Testis (tissue), 2 donors: ENCODE data around the gene PPP2R2C.

Experiments used
- POLR2A ChIP-seq: fragments of 450-650 bp; IDR thresholded peaks from one replicate; pipeline ENCODE4 v1.6.1; 2017; ENCODE audit warnings: antibody characterized with exemption, mild to moderate bottlenecking, moderate library complexity
- TF ChIP-seq, protein P1 (sequence below), 3 experiments: fragments of 450-650 bp in 2 of 3; fragments of 200-600 bp in 1 of 3; sonication (generic) in 1 of 3; IDR thresholded peaks; one replicate each; pipeline ENCODE4 v1.5.1; 2016 to 2019; ENCODE audit warnings: antibody characterized with exemption in 3 of 3, mild to moderate bottlenecking in 2 of 3, moderate library complexity in 1 of 3

DNA sequence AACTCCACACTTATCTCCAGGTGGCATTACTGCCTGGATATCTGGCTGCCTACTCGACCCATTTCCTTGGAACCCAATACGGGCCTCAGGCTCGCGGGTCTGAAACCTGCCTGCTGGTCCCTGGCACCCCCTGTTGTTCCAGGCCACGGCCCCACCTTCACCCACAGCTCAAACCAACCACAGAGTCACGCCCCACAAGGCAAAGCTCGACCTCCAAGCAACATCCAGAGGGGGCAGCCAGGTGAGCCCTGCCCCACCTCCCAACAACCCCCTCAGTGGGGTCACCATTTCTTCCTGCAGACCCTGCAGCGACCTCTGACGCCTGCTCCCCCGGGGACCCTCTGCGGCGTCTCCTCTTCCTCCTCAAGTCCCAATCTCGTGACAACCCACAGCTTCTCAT lies 126.5 kb downstream of the PPP2R2C start:
- TF ChIP-seq, protein P1, sequence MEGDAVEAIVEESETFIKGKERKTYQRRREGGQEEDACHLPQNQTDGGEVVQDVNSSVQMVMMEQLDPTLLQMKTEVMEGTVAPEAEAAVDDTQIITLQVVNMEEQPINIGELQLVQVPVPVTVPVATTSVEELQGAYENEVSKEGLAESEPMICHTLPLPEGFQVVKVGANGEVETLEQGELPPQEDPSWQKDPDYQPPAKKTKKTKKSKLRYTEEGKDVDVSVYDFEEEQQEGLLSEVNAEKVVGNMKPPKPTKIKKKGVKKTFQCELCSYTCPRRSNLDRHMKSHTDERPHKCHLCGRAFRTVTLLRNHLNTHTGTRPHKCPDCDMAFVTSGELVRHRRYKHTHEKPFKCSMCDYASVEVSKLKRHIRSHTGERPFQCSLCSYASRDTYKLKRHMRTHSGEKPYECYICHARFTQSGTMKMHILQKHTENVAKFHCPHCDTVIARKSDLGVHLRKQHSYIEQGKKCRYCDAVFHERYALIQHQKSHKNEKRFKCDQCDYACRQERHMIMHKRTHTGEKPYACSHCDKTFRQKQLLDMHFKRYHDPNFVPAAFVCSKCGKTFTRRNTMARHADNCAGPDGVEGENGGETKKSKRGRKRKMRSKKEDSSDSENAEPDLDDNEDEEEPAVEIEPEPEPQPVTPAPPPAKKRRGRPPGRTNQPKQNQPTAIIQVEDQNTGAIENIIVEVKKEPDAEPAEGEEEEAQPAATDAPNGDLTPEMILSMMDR (IDR thresholded peaks at IDR 0.05), result no peak
- no peak for TF ChIP-seq POLR2A
